Measurements from ENCODE around the gene HMG20A. TPM values are rescaled to one million over a fixed set of nuclear protein-coding genes. Genes with fewer than 3 reads are reported as not detected.

HMG20A gene
- polyA plus RNA-seq, 10 donors = 33.2 to 65.7 (median 48.5) TPM

- no peak for DNase-seq
Observed at GRCh38 chr15:77516076-77516475, 95.4 kb downstream of the HMG20A start.

- DNase-seq = no peak
Observed at GRCh38 chr15:77516786-77517185, 96.1 kb downstream of the HMG20A start.

GRCh38 chr15:77517579-77517978 is 96.9 kb downstream of the HMG20A start:
- DNase-seq = no peak

- no peak for DNase-seq
Observed at GRCh38 chr15:77518458-77518857, 97.8 kb downstream of the HMG20A start.

GRCh38 chr15:77519540-77519939 is 98.9 kb downstream of the HMG20A start:
- DNase-seq = no peak

GRCh38 chr15:77521206-77521605 is 100.5 kb downstream of the HMG20A start:
- DNase-seq = no peak

- DNase-seq = no peak
Observed at GRCh38 chr15:77525400-77525811, 104.7 kb downstream of the HMG20A start.

- no peak for DNase-seq
Observed at GRCh38 chr15:77525907-77526594, 105.4 kb downstream of the HMG20A start.

- DNase-seq = no peak
Observed at GRCh38 chr15:77526595-77527163, 106.0 kb downstream of the HMG20A start.

- peak in 2 of 3 donors; percentile 43 to 86 for DNase-seq
Observed at GRCh38 chr15:77527164-77527778, 106.6 kb downstream of the HMG20A start.

GRCh38 chr15:77527831-77528231 is 107.1 kb downstream of the HMG20A start:
- peak in 2 of 3 donors; percentile 30 to 63 for DNase-seq

- DNase-seq = peak in 2 of 3 donors; percentile 29 to 65
Observed at GRCh38 chr15:77528290-77528967, 107.7 kb downstream of the HMG20A start.

- DNase-seq = peak in 2 of 3 donors; percentile 16 to 67
Observed at GRCh38 chr15:77528968-77529319, 108.3 kb downstream of the HMG20A start.

GRCh38 chr15:77529394-77530159 is 108.9 kb downstream of the HMG20A start:
- DNase-seq = no peak

GRCh38 chr15:77530576-77530975 is 109.9 kb downstream of the HMG20A start:
- DNase-seq = no peak

GRCh38 chr15:77531191-77532000 is 110.7 kb downstream of the HMG20A start:
- no peak for DNase-seq

GRCh38 chr15:77532067-77532710 is 111.5 kb downstream of the HMG20A start:
- no peak for DNase-seq

- DNase-seq = no peak
Observed at GRCh38 chr15:77532846-77533245, 112.2 kb downstream of the HMG20A start.

GRCh38 chr15:77533578-77534430 is 113.1 kb downstream of the HMG20A start:
- peak in 1 of 3 donors; percentile 70 for DNase-seq

Data from muscle of back (tissue), 11 donors.